AG09309 (cell line): ENCODE data around the gene ADGRG1.

Experiments used
- DNase-seq: peaks from one replicate; pipeline ENCODE4 v3.0.0-alpha.2; 2010; ENCODE audit warnings: low read depth
- H3K4me3 ChIP-seq: 2 replicates; pipeline ENCODE4 v1.5.1; 2011; ENCODE audit warnings: mild to moderate bottlenecking, low read depth, low read length, moderate library complexity; ENCODE audit not compliant: control insufficient read depth
- TF ChIP-seq, protein P1 (sequence below): IDR thresholded peaks from 2 replicates; pipeline ENCODE4 v1.5.1; 2011; ENCODE audit warnings: mild to moderate bottlenecking, low read depth, low read length, inconsistent platforms; ENCODE audit not compliant: insufficient read depth, control insufficient read depth; ENCODE audit errors: missing control alignments

The ADGRG1 gene

DNA sequence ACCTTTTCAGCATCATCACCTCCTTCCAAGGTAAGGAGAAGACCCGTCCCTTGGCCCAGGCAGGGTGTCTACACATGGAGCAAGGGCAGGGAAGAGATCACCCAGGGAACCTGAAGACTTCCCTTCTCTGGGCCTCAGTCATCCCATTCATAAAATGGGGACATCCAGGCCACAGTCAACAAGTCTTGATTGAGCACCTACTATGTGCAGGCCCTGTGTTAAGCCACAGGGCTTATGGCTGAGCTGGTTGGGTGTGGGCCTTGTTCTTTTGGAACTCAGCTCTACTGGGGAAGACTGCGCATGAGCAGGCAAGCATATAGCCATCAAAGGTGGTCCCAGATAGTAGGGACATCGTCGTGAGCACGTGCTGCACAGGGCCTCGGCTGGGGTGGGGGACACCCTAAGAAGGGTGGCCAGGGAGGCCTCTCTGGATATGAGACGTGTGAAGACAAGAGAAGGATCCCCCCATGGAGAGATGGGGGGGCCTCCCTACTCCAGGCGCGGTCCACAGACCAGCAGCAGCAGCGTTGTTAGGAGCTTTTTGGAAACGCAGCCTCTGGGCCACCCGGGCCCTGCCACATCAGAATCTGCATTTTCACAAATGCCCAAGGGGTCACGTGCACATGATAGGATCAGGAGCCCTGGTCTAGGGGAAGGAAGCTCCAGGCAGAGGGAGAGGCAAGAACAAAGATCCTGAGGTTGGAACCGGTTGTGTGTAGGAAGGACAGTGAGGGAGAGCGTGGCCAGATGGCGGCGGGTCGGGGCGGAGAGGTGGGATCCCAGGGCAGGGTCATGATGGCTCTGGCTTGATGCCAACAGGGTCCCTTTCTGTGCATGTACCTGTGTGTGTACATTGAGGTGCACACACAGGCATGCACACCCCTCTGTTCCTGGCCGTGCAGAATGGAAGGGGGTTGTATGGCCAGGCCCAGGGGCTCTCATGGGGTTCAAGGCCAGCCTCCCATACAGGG is 33.8 kb downstream of the ADGRG1 start:
- no peak overlapping the region for H3K4me3 ChIP-seq
- TF ChIP-seq, protein P1, sequence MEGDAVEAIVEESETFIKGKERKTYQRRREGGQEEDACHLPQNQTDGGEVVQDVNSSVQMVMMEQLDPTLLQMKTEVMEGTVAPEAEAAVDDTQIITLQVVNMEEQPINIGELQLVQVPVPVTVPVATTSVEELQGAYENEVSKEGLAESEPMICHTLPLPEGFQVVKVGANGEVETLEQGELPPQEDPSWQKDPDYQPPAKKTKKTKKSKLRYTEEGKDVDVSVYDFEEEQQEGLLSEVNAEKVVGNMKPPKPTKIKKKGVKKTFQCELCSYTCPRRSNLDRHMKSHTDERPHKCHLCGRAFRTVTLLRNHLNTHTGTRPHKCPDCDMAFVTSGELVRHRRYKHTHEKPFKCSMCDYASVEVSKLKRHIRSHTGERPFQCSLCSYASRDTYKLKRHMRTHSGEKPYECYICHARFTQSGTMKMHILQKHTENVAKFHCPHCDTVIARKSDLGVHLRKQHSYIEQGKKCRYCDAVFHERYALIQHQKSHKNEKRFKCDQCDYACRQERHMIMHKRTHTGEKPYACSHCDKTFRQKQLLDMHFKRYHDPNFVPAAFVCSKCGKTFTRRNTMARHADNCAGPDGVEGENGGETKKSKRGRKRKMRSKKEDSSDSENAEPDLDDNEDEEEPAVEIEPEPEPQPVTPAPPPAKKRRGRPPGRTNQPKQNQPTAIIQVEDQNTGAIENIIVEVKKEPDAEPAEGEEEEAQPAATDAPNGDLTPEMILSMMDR, result no peak
- DNase-seq, result no peak

DNA sequence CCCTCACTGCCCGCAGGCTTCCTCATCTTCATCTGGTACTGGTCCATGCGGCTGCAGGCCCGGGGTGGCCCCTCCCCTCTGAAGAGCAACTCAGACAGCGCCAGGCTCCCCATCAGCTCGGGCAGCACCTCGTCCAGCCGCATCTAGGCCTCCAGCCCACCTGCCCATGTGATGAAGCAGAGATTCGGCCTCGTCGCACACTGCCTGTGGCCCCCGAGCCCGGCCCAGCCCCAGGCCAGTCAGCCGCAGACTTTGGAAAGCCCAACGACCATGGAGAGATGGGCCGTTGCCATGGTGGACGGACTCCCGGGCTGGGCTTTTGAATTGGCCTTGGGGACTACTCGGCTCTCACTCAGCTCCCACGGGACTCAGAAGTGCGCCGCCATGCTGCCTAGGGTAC is 35.0 kb downstream of the ADGRG1 start:
- H3K4me3 ChIP-seq, result no peak overlapping the region
- TF ChIP-seq, protein P1, result no peak
- no peak for DNase-seq

DNA sequence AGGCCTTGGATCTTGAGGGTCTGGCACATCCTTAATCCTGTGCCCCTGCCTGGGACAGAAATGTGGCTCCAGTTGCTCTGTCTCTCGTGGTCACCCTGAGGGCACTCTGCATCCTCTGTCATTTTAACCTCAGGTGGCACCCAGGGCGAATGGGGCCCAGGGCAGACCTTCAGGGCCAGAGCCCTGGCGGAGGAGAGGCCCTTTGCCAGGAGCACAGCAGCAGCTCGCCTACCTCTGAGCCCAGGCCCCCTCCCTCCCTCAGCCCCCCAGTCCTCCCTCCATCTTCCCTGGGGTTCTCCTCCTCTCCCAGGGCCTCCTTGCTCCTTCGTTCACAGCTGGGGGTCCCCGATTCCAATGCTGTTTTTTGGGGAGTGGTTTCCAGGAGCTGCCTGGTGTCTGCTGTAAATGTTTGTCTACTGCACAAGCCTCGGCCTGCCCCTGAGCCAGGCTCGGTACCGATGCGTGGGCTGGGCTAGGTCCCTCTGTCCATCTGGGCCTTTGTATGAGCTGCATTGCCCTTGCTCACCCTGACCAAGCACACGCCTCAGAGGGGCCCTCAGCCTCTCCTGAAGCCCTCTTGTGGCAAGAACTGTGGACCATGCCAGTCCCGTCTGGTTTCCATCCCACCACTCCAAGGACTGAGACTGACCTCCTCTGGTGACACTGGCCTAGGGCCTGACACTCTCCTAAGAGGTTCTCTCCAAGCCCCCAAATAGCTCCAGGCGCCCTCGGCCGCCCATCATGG is 35.7 kb downstream of the ADGRG1 start:
- TF ChIP-seq, protein P1, result no peak
- no peak for DNase-seq

DNA sequence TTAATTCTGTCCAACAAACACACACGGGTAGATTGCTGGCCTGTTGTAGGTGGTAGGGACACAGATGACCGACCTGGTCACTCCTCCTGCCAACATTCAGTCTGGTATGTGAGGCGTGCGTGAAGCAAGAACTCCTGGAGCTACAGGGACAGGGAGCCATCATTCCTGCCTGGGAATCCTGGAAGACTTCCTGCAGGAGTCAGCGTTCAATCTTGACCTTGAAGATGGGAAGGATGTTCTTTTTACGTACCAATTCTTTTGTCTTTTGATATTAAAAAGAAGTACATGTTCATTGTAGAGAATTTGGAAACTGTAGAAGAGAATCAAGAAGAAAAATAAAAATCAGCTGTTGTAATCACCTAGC is 36.2 kb downstream of the ADGRG1 start:
- DNase-seq, result no peak
- no peak overlapping the region for H3K4me3 ChIP-seq
- TF ChIP-seq, protein P1, result no peak

More for the DNA sequence above, 35.7 kb downstream of the ADGRG1 start:
- no peak overlapping the region for H3K4me3 ChIP-seq

DNA sequence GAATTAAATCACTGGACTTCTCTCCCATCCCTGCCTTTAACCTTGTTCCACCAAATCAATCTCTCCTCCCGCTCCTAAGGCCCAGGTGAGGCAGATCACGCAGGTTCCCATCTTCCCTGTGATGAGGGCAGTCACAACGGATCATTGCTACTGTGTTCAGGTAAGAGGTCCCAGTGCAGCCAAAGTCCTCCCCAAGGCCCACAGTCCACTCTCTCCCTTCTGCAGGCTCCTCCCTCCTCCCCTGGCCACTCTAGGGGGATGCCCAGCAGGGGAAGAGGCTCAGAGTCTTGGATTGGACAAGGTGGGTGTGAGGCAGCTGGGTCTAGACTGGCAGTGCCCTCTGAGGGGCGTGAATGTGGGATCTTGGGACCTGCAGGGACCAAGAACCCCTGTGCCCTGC is 37.1 kb downstream of the ADGRG1 start:
- no peak overlapping the region for H3K4me3 ChIP-seq
- TF ChIP-seq, protein P1, result no peak
- no peak for DNase-seq

DNA sequence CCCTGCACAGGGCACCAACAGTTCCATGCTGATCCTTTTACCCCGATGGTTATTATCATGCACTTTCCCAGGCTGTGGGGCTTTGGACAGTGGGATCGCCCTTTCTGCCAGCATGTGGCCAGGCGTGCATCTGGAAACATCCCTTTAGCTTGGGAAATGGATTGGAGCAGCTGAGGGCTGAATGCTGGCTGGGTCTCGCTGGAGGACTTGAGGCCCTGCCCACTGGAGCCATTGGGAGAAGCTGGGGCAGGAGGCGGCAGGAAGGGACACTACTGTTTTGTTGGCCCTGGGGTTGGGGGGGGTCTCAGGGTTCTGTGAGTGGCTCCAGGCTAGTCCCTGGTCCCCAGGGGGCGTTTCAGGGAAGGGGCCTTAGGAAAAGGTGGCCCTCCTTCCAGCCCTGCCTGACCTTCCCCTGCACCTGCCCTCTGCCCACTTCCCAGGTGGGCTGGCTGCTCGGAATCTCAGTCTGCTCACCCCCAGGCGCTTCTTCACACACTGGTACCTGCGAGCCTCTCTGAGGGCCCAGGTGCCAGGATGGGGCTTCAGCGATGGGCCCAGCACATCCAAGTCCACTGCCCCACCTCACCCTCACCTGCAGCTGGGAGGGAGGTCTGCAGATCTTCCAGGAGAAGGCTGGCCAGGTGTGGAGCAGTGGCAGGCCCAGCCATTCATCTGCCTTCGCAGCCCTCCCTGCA is 38.1 kb downstream of the ADGRG1 start:
- TF ChIP-seq, protein P1, result no peak
- DNase-seq, result no peak
- no peak overlapping the region for H3K4me3 ChIP-seq
